HTR-8/SVneo (cell line): ENCODE measurements around the gene FSCN2.

ENCODE experiments used
- DNase-seq: peaks from one replicate; pipeline ENCODE4 v3.0.0; 2011; ENCODE audit warnings: low spot score, mixed read lengths; ENCODE audit not compliant: insufficient read length
- FAIRE-seq: peaks from 2 replicates; lab custom pipeline; 2011; peaks lifted over from hg19 to GRCh38; lab: Jason Lieb, UNC

The FSCN2 gene

DNA sequence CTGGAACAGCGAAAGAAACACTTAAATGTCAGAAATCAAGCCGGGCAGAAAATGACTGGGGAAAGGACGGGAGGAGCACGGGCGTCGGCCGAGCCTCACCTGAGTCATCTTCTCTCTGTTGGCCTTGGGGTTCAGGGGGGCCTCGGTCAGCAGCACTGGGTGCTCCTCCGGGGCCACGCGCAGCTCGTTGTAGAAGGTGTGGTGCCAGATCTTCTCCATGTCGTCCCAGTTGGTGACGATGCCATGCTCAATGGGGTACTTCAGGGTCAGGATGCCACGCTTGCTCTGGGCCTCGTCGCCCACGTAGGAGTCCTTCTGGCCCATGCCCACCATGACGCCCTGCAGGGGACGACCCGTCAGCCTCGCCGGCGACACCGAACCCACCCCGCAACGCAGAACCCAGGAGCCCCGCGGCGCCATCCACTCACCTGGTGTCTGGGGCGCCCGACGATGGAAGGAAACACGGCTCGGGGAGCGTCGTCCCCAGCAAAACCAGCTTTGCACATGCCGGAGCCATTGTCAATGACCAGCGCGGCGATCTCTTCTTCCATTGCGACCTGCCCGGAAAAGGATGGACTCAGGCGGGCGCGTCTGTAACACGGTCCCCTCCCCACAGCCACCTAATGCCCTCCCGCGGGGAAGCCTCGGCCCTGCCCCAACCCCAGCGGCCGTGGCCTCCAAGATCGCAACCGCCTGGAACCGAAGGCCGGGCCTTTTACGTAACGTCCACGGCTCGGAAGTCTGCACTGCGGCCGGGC lies 16.2 kb upstream of the FSCN2 start:
- DNase-seq: no peak
- FAIRE-seq: no peak

DNA sequence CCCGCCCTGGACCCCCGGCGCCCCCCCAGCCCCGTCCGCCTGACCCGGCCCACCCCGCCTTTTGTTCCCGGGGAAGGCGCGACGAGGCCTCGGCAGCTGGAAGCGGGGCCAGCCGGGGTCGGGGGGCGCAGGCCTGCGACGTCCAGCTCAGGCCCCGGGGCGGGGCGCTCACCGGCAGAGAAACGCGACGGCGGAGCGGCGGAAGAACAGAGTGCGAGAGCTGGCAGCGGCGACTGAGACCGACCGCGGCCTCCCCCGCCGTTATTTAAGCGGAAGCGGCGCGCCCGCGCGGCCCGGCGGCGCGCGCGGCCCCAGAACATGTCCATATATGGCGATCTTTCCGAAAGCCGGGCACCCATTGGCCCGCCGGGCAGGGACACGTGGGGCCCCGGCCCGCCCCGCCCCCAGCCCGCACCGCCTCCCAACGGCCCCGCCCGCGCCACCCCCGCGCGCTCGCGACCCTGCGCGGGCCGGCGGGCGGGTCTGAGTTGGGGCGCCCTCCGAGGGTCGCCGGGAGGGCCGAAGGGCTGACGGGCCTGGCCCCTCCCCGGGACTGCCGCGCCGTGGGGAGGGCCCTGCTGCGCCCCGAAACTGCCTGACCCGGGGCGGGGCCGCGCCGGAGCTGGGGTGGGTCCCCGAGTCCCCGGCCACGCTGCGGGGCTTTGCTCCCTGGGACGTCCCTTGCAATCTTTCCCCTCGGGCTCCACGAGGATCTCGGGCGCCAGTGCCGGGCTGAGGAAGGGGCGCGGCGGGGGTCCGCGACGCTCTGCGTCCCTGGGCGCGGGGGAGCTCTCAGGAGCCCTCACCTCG lies 15.4 kb upstream of the FSCN2 start, which contains the start of gene ACTG1:
TSS of gene ACTG1 (minus strand) at position 238 of the 810 bp plus-strand sequence. CDS start 445 bp downstream, outside the sequence.
- no peak for FAIRE-seq
- peak; percentile 88 for DNase-seq

DNA sequence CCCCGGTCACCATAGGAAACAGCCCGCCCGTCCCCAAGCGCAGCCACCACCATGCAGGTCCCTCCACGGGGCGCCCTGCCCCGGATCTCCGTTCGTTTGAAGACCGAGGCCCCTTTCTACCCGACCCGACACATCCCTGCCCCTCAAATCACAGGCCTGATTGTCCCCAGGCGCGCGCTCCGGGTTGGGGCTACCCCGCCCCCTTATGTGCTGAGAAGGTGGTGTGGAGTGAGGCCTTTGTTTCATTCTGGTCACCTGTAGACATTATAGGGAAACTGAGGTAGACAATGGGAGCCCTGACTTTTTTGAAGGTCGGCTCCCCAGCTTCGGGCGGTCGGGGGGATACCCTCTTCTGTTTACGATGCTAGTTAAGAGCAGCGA lies 14.8 kb upstream of the FSCN2 start:
- no peak for FAIRE-seq
- DNase-seq: no peak

DNA sequence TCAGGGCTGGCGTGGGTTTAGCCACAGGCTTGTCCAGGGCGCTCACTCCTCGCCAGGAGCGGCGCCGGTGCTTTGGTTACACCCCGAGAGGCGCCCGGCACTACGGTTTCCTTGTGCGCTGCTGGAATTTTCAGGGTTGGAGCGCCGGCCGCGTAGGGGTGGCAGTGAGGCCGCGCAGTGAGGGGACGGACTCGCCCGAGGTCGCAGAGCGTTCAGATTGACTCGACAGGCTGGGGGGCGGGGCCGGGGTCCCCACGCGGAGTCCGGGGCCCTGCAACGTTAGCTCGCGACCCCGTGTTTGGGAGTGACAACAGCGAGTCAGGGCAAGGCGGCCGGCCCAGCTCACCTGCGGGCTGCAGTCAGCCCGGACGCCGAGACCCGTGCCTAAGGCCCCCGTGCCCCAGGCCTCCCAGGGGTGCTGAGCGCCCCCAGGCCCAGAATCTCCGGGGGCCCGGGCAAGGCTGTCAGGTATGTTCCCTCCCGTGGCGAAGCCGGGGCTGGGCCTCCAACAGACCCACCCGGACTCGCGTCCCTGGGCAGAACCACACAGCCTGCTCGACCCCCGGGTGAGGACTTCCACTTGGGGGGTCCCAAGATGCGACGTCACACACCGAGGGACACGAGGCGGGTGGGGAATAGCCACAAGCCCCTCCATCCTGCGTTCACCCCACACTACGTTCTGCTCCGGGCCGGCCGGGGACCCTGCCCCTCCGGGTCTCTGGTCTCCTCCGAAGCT lies 14.3 kb upstream of the FSCN2 start:
- no peak for DNase-seq
- FAIRE-seq: no peak

DNA sequence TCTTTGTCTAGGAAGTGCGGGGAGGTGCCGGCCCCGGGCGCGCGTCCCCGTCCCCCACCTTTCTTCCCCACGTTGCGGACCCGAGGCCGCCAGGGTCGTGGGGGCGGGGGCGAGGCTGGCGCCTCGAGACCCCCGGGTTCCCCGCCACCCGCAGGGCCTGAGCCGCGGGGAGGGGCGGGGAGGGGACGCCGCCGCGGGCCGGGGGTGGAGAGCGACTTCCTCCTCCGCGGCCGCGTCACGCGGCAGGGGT lies 13.8 kb upstream of the FSCN2 start:
- DNase-seq: no peak
- FAIRE-seq: peak; percentile 23

DNA sequence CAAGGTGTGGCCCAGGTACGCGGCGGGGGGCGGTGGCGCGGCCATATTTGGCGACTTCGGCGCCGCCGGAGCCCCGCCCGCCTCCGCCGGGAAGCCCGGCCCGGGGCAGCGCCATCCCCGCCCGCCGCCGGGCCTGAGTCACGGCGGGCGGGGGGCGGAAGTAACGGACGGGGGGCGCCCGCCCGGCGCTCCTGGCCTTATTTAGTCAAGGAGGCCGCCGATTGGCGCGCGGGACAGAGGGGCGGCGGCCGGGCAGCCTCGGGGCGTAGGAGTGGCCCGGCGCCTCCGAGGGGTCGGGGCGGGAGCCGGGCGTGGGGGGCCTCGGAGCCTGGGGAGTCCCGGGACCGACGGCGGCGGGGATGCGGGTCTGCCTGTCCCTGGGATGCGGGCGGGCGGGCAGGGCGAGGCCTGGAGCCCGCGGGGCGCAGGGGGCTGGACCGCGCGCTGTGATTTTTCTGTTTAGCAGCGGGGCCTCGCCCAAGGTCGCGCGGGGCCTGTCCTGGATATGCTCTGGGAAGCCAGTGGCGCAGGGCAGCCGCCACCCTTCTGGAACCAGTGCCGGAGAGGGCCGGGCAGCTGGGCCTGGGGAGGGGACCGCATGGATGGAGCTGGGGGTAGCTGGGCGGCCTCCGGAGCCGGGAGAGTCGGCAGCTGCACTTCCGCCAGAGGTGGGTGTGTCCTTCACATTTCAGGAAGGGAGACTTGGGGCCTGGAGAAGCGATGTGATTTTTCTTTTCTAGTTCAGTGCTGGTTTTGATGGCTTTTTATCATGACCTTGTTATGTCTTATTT lies 13.2 kb upstream of the FSCN2 start:
- FAIRE-seq: no peak

DNA sequence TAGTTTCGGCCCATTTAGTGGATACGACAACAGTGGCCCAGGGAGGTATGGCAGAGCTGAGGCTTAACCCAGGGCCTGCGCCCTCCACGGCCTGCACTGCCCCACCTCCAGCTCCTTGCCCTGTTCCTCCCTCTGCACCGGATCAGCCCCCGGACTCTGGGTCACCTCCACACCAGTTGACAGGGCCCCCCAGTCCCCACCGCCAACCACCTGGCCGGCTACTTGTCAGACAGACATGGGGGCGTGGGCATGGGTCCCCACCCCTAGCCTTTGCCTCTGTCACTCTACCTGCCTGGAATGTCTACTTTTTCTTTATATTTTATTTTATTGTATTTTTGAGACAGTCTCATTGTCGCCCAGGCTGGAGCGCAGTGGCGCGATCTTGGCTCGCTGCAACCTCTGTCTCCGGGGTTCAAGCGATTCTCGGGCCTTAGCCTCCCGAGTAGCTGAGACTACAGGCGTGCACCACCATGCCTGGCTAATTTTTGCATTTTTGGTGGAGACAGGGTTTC lies 12.6 kb upstream of the FSCN2 start:
- FAIRE-seq (no peak), DNase-seq (no peak)

More for the DNA sequence above, 13.2 kb upstream of the FSCN2 start:
- DNase-seq: no peak

DNA sequence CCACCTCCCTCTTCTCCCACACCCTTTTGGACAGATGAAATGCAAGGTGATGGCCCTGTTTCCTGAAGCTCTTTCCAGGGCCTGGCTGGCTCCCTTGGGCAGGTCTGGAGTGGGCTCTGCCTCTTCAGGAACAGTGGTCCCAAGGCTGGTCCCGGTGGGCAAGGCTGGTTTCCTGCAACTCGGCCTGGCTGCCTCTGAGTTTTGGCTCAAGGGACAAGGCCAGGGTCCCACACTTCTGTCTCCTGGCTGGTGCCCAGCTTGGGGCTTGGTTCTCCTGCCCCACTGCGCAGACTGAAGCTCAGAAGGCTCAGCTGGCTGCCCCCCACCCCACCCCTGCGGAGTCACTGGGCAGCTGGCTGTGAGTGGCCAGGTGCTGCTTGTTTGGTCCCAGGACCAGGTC lies 11.7 kb upstream of the FSCN2 start:
- no peak for DNase-seq
- FAIRE-seq: no peak

DNA sequence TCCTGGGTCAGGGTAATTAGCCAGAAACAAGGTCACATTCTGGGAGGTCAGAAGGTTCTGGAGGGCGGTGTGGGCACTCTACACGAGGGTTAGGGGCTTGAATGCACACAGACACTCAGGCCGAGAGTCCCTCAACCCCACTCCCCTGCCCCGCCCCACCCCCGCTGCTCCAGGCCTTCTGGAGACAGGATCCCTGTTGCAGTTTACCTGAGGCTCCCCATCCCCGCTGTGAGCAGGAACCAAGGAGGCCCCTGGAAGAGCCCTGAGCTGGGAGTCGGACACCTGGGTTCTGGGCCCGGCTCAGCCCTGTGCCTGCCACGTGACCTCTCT lies 11.2 kb upstream of the FSCN2 start:
- FAIRE-seq: no peak
- no peak for DNase-seq

DNA sequence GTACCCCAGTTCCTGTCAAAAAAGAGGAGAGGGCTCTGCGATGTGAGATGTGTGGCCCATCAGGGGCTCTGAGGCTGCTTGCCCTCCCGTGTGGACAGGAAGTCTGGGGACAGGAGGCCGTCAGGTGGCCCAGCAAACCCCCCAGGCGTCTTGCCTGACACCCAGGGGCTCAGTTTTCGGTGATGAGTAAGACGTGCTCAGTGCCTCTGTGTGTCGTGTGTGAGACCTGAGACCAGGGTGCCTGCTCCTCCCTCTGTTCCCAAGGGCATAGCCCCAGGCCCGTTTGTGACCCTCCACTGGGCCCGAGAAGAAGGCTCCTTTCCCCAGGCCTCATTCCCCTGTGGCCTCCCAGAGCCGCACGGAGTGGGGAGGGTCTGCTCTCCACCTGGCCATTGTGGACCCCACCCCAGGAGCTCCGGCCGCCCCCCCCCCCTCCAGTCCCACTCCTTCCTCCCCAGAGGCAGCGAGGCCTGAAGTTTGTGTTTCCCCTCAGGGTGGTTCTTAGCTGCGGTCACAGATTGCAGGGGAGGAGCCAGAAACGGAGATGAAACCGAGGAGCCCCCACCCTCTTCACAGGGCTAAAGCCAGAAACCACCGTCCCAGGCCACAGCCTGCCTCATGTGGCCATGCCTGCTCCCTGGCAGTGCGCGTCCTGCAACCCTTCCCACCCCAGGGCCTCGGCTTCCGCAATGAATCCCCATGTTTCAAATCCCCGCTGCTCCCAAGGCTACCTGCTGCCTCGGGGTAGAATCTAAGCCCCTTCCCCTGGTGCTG lies 10.7 kb upstream of the FSCN2 start:
- DNase-seq (no peak), FAIRE-seq (no peak)

DNA sequence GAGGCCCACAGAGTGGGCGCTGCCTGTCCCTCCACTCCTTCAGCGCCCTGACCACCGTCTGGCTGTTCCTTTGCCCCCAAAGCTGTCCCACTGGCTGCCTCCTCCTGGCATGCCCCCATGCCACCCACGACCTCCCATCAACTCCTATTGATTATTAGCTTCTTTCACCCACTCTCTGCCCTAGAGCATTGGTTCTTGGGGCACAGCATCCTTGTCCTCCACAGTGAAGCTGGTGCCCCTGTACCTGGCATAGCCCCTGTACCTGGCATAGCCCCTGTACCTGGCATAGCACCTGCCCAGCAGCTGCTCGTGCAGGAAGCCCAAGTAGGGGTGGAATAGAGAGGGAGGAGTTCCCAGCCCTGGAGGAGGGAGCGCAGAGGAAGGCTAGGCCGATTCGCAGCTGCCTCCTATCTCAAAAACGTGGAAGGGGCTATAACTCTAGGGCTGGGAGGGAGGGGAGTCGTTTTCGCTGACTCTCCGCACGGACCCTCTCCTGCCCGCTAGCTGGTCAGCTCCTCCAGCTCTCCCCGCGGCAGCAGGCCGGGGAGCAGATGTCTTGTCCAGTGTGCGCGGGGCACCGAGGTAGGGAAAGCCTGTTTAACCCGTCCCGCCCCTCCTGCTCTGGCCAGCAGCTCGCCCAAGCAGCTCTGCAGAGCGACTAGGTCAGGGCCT lies 9.9 kb upstream of the FSCN2 start:
- DNase-seq (no peak), FAIRE-seq (no peak)

DNA sequence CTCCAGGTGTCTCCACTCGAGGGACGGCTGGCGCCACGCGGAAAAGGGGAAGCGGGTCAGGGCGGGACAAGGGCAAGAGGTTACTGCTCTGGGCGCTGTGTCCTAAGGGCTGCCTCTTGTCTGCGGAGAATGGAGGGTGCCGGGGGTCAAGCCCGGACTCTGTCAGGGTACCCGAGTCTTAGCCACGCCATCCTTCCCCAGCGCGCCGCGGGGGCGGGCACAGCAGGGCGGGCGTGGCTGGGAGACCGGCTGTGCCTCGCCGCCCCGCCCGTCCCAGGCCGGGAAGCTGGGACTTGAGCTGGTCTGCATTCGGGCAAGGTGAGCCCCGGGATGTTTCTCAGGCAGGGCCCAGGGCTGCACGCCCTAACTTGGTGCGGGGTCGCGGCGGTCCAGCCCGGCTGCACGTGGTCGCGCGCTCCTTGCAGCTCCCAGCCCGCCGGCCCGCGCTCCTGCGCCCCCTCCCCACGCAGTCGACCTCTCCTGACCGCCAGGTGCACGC lies 9.3 kb upstream of the FSCN2 start:
- DNase-seq: no peak

DNA sequence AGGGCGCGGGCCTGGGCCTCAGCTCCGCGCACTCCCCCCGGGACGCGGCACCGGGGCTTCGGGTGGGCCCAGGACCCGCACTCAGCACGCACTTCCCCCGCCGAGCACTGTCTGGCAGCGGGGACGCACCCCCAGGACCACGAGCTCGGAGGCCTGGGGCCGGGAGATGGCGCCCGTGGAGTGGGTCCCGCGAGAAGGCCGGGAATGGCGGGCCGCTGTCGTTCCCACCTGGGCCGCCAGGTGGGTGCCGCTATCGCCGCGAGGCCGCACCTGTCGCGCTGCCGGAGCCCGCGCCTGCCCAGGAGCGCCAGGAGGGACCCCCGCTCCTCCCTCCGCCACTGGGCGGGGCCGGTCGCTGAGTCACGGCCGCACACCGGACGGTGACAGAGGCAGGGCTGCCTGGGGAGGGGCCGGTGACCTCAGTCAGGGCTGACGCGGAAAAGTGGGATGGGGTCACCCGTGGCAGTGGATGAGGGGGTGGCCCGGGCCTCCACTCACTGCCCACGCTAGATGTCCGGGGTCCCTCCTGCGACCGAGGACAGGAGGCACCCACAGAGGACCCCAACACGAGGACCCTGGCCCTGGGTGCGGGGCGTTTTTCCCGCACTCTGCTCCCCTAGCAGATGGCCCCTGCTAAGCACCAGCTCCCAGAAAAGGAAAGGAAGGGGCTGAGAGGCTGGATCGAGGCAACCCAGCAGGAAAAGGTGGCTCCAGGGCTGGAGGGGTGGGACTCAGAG lies 8.7 kb upstream of the FSCN2 start:
- FAIRE-seq: no peak

More for the DNA sequence above, 9.3 kb upstream of the FSCN2 start:
- no peak for FAIRE-seq

DNA sequence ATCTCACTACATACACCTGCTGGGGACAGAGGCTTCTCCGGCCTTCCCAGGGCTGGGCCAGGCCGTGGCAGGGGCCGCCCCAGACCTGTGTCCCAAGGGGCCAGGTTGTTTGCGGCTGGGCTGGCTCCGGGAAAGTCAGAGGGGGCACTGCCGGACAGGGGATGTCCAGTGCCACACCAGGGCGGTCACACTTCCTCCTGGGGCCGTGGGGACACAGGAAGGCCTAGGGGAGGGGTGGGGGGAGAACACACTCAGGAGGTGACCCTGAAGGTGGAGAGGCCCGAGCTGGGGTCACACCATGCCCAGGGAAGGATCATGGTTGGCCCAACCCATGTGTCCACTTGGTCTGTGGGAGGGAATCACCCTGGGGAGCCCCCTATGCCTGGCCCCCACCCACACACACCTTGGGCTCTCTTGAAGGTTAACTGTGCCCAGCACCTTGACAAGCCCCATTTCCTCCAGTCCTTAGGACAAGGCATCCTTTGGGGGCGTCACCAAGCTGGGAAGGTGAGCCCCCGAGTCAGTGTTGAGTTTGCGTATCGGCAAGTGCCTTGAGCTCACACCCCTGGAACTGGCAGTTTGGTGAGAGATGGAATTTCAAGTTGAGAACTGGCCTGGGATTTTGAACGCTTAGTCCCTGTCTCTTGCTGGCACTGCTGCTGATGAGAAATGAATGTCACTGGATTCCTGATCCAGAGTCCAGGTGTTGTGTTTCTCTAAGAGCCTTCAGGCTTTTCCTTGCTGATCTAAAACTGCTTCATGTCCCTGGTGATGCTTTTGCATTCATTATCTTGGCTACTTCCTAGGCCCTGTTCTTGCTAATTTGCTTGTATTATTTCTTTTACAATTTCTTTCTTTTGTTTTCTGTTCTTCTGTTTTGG lies 7.9 kb upstream of the FSCN2 start:
- no peak for DNase-seq

More for the DNA sequence above, 8.7 kb upstream of the FSCN2 start:
- DNase-seq: no peak

DNA sequence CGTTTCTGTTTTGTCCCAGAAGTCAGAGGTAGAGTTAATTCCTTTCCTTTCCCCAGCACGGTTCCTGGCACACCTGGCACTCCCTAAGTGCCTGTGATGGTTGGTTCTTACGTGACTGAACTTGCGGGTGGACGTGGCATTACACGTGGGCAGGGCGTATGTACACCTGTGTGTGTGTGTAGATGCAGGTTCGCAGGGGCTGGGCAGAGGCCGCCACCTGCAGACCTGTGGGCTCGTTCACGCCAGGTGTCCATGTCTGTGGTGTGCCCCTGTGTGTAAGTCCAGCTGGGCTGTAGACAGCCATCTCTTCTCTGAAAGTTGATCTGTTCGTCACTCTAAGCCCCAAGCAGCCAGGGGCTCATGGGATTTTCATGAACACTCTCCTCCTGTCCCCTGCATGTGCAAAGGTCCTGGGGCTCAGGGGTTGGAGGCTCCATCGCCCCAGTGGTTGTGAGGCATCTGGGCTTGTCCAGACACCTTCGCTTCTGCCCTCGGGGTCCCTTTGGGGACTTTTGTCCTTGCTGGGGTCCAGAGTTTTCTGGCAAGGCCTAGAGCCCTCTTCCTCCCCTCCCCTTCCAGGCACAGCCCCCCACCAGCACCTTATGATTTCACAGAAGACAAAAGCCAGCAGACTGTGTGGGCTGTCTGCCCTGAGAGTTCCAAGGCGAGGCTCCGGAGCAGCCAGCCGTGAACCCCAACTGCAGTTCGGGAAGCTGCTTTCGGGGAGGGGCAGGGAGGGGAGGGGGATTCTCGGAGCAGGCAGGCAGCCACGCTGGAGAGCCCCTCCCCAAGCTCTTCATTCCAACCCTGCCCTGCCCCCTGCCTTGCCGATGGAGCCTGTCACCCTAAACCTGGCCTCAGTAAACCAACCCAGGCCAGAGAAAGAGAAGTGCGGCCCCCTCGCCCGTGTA lies 5.4 kb upstream of the FSCN2 start:
- FAIRE-seq (no peak), DNase-seq (no peak)

More for the DNA sequence above, 7.9 kb upstream of the FSCN2 start:
- no peak for FAIRE-seq

DNA sequence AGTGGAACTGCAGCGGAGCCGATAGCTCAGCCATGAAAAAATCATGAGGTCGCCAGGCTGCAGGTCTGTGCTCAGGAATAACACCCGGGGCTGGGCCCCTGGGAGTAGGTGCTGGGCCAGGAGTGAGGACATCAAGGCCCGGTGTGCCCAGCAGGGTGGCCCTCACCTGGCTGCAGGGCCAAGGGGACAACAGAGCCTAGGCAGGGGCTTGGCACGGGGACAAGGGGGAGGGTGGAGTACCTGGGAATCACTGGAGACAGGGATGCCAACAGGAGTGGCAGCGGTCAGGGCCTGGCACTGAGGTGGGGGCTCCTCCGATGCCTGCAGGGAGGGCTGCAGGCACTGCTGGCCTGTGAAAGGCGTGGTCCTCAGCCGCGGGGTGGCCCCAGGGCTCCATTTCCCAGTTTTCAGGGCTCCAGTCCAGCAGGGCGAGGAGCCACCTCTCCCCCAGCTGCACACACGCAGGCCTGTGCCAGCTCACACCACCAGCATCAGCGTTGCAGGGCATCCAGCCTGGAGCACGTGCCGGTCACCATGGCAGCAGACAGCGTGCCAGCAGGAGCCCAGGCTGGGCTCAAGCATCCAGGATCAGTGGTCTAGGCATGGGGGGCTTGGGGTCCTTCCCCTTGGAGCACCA lies 4.7 kb upstream of the FSCN2 start:
- DNase-seq (no peak), FAIRE-seq (no peak)
